CD4-positive, alpha-beta T cell treated with Interleukin-10 for 1 hour (primary cell): ENCODE measurements around the gene BAG5.
"Not testable (repeated sequence)": the region's sequence is repeated elsewhere in the genome, so short reads cannot be mapped to it uniquely, and the experiment has no call there.

Source experiments
- DNase-seq: peaks from one replicate; pipeline ENCODE4 v3.0.0-alpha.2; 2020

The BAG5 gene

GRCh38 chr14:103533137-103533998 lies 29.1 kb downstream of the BAG5 start:
- DNase-seq = no peak

GRCh38 chr14:103532216-103533136 lies 30.0 kb downstream of the BAG5 start:
- DNase-seq = no peak

GRCh38 chr14:103531421-103532215 lies 30.8 kb downstream of the BAG5 start:
- no peak for DNase-seq

- DNase-seq = no peak
These were observed 31.6 kb downstream of the BAG5 start for GRCh38 chr14:103530831-103531230.

GRCh38 chr14:103530390-103530789 lies 32.1 kb downstream of the BAG5 start:
- peak; percentile 25 for DNase-seq

GRCh38 chr14:103529383-103530365 lies 32.8 kb downstream of the BAG5 start:
- DNase-seq = no peak

GRCh38 chr14:103528587-103529382 lies 33.7 kb downstream of the BAG5 start, which contains the start of gene TRMT61A:
Gene TRMT61A, plus strand, starts transcription at chr14:103529196. Its CDS starts 783 bp downstream, at chr14:103529979.
- DNase-seq = peak; percentile 85

GRCh38 chr14:103528146-103528586 lies 34.3 kb downstream of the BAG5 start:
- DNase-seq = no peak

- peak; percentile 24 for DNase-seq
These were observed 34.9 kb downstream of the BAG5 start for GRCh38 chr14:103527408-103528145.

GRCh38 chr14:103526914-103527248 lies 35.6 kb downstream of the BAG5 start:
- DNase-seq = no peak

- DNase-seq = no peak
These were observed 36.1 kb downstream of the BAG5 start for GRCh38 chr14:103526247-103526913.

GRCh38 chr14:103525430-103526246 lies 36.8 kb downstream of the BAG5 start:
- DNase-seq = not testable (repeated sequence)

- no peak for DNase-seq
These were observed 38.2 kb downstream of the BAG5 start for GRCh38 chr14:103524002-103524935.

GRCh38 chr14:103523575-103523954 lies 38.9 kb downstream of the BAG5 start:
- DNase-seq = no peak

- DNase-seq = peak; percentile 39
These were observed 39.5 kb downstream of the BAG5 start, which contains the start of gene CKB for GRCh38 chr14:103522649-103523574. Gene CKB, minus strand, starts transcription at chr14:103522830. Its CDS starts 337 bp downstream, at chr14:103522493.
